ENCODE measurements around the gene PREX1. TPM values are rescaled to one million over a fixed set of nuclear protein-coding genes. Genes with fewer than 3 reads are reported as not detected.
A peak's percentile ranks its signal among the peaks of the same experiment; 100 is the strongest.

The PREX1 gene
- total RNA-seq, 1 donor from 2014 or later, result 78.2 TPM

DNA sequence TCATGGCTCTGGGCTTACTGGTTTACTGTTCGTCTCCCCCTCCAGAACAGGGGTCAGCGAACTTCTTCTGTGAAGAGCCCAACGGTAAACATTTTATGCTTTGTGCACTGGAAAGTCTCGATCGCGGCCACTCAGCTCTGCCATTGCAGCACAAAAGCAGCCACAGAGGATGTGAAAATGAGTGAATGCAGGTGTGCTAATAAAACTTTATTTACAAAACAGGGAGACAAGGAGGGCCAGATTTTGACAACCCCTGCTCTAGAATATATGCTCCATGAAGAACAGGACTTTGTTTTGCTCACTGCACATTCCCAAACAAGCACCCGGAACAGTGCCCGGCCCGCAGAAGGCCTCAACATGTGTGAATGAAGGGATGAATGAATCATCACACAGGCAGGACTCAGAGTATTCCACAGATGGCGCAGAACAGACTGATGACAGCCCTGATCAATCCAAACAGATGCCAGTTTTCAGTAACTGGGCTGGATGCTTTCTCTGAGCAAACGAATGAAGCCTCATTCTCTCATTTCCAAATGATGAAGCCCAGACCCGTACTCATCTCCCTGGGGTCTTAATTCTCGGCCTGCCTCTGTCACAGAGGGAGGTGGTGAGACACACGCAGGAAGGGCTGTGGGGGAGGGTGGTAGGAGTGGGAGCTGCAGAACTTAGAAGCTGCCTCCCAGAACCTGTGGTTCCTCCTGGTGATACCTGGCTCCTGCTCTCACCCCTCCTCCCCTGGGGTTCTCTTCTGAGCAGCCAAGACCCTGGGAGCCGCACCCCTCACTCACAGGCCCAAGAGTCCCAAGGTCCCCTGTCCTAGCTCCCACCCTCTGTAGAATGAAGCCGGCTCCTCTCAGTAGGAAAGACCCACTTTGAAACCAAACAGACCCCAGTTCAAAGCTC is 196.4 kb downstream of the PREX1 start:
- ATAC-seq, result no peak
- intact Hi-C loops (cut with DNase I), result no loop called here
- TF ChIP-seq, protein P1, sequence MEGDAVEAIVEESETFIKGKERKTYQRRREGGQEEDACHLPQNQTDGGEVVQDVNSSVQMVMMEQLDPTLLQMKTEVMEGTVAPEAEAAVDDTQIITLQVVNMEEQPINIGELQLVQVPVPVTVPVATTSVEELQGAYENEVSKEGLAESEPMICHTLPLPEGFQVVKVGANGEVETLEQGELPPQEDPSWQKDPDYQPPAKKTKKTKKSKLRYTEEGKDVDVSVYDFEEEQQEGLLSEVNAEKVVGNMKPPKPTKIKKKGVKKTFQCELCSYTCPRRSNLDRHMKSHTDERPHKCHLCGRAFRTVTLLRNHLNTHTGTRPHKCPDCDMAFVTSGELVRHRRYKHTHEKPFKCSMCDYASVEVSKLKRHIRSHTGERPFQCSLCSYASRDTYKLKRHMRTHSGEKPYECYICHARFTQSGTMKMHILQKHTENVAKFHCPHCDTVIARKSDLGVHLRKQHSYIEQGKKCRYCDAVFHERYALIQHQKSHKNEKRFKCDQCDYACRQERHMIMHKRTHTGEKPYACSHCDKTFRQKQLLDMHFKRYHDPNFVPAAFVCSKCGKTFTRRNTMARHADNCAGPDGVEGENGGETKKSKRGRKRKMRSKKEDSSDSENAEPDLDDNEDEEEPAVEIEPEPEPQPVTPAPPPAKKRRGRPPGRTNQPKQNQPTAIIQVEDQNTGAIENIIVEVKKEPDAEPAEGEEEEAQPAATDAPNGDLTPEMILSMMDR (IDR thresholded peaks at IDR 0.05), result no peak
- Histone ChIP-seq H3K27me3 (ENCODE audit: low read depth) (no peaks in the 10 kb centered on the region), H3K9me3 (no peaks in the 10 kb centered on the region), H3K4me3 (no peak overlapping the region), H3K27ac (no peak overlapping the region), H3K4me1 (no peaks in the 10 kb centered on the region), H3K36me3 (peaks cover 87% of the 10 kb centered on the region)
- DNase-seq, result no peak

DNA sequence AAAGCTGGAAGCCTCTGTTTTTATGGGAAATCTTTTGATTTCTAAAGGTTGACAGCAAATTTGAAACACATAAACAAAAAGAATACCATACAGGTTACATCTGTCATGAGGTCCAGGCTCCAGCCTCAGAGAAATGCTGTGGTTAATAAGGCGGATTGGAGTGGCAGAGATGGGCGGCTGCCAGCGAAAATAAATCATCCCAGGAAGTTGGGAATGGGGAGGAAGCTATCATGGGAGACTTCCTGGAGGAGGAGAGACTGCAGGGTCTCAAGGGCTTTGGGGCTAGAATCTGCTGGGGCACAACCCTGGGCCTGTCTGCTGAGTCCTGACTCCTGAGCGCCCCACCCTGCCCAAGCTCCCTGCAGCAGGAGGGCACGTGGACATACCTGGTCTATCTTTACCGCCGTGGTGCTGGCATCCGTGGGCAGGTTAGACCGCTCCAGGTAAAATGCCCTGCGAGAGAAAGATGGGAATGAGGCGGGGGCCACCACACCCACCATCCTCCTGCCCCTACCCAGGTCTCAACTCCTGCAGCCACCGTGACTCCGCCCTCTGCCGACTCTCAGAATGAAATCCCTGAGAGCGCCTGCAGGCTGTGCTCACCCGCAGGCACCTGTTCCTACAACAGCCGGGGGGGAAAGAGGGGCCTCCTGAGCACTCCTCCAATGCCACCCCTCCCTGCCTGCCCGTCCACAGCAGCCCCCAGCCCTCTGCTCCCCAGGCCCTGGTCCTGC is 197.3 kb downstream of the PREX1 start:
- peak; percentile 28 for DNase-seq
- H3K36me3 ChIP-seq, result peaks cover 91% of the 10 kb centered on the region
- intact Hi-C loops (cut with DNase I), result no loop called here

DNA sequence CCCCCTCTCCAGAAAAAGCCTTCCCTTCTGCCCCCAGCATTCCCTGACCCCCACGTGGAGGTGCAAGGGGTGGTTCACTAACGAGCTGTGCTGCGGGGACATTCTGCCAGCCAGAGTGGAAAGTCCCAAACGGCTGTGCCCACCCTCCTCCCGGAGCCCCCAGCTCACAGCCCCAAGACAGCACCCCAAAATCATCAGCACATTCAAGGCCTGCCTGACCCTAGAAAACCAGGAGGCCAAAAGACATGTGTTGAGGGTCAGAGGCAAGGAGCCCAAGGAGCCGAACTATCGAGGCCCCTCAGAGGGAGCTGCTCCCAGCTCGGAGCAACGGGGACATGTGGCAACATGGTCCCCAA is 197.9 kb downstream of the PREX1 start:
- H3K36me3 ChIP-seq, result peaks cover 92% of the 10 kb centered on the region
- H3K4me1 ChIP-seq, result no peaks in the 10 kb centered on the region
- no peaks in the 10 kb centered on the region for H3K9me3 ChIP-seq
- intact Hi-C loops (cut with DNase I), result no loop called here
- DNase-seq (peak; percentile 22), ATAC-seq (no peak)
- no peaks in the 10 kb centered on the region for H3K27me3 ChIP-seq (ENCODE audit: low read depth)
- no peak overlapping the region for H3K27ac ChIP-seq
- no peak overlapping the region for H3K4me3 ChIP-seq
- TF ChIP-seq, protein P1 (IDR thresholded peaks at IDR 0.05), result no peak

More for the DNA sequence above, 197.3 kb downstream of the PREX1 start:
- Histone ChIP-seq H3K27me3 (ENCODE audit: low read depth) (no peaks in the 10 kb centered on the region), H3K9me3 (no peaks in the 10 kb centered on the region), H3K4me1 (no peaks in the 10 kb centered on the region), H3K27ac (no peak overlapping the region), H3K4me3 (no peak overlapping the region)
- ATAC-seq, result no peak
- TF ChIP-seq, protein P1 (IDR thresholded peaks at IDR 0.05), result no peak

DNA sequence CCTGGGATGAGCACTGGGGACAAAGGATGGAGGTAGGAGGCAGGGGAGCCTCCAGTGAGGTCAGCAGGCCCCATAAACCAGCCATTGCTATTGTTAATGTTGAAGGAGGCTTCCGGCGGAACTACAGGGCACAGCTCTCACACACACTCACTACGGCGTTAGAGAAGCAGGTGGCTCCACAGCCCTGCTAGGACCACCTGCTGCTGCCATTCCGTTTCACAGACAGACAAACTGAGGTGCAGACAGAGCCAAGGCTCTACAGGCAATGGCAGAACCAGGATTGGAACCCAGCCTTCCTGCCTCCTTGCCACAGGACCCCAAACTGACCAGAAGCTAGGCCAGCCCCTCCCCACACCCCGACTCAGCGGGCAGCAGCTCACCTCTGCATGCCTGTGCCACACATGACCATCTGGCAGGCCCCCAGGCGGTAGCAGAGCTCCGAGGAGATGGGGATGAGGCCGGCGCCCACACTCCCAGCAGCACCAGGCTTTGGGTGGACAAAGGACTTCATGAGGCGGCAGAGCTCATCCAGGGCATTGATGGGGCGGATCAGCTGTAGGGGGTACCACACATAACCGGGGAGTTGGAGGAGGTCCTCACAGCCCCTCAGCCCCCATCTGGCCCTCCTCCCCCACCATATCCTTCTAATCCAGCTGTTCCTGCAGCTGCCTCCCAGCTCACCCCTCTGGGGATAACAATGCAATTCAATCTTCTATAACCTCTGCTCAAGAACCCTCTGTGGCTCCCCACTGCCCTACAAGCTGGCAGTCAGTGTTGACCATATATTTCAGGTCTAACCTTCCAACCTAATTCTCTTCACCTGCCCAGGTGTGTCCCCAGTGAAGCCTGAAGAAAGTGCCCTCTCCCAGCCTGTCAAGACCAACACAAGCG is 198.5 kb downstream of the PREX1 start:
- ATAC-seq (no peak), DNase-seq (peak; percentile 36)
- Histone ChIP-seq H3K27ac (no peak overlapping the region), H3K4me1 (no peaks in the 10 kb centered on the region), H3K4me3 (no peak overlapping the region), H3K36me3 (peaks cover 92% of the 10 kb centered on the region), H3K27me3 (ENCODE audit: low read depth) (no peaks in the 10 kb centered on the region), H3K9me3 (no peaks in the 10 kb centered on the region)
- TF ChIP-seq, protein P1 (IDR thresholded peaks at IDR 0.05), result no peak
- intact Hi-C loops (cut with DNase I), result no loop called here

DNA sequence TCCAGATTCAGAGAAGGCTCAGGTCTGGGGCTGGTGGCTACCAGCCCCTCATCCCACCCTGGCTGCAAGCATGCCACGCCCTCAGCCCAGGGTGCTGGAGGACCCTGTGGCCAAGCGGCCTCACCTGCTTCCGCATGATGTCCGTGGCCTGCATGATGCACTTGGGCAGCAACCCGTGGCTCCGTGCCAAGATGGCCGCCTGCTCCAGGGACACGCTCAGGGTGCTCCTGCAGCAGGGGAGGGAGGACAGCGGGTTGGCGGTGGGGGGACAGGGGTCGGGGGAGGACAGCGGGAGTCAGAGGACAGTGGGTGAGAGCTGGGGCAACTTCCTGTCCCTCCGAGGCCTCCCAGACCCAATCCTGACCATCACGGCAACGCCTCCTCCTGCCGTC is 200.1 kb downstream of the PREX1 start:
- no peak overlapping the region for H3K27ac ChIP-seq
- intact Hi-C loops (cut with DNase I), result no loop called here
- no peak overlapping the region for H3K4me3 ChIP-seq
- no peaks in the 10 kb centered on the region for H3K27me3 ChIP-seq (ENCODE audit: low read depth)
- ATAC-seq, result no peak
- TF ChIP-seq, protein P1 (IDR thresholded peaks at IDR 0.05), result no peak
- H3K36me3 ChIP-seq, result peaks cover 89% of the 10 kb centered on the region
- H3K9me3 ChIP-seq, result no peaks in the 10 kb centered on the region
- no peaks in the 10 kb centered on the region for H3K4me1 ChIP-seq
- peak; percentile 57 for DNase-seq

All from lower lobe of right lung (tissue), 2 donors.